GM18505 (cell line): ENCODE data around the gene TSPAN1.

Source experiments
- ATAC-seq: cut with Tn5 transposase; IDR thresholded peaks from one replicate; pipeline ENCODE4 v1.9.1; 2021; ENCODE audit not compliant: unreplicated experiment
- POLR2A ChIP-seq: IDR thresholded peaks from 4 replicates; pipeline ENCODE4 v1.6.1; 2011; ENCODE audit warnings: borderline replicate concordance; ENCODE audit not compliant: insufficient read depth, insufficient read length; ENCODE audit errors: extremely low read depth

The TSPAN1 gene

GRCh38 chr1:46174448-46175231 is at the start of gene TSPAN1:
TSPAN1 (plus strand) TSS chr1:46175087; CDS start chr1:46181108, 6,021 bp downstream.
- no peak for TF ChIP-seq POLR2A

DNA sequence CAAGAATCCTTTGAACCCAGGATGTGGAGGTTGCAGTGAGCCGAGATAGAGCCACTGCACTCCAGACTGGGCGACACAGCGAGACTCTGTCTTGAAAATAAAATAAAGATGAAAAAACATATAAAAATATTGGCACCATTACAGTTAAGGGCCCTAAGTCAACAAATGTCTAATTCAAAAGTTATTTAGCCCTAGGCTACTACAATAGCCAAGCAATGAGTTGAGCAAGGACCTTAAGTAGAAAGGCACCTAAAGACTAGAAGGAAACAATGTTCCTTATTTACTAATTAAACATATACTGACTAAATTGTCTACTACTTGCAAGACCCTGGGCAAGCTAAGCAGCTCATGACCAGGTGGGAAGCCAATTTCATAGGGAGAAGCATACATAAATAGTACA is 46.5 kb upstream of the TSPAN1 start:
- TF ChIP-seq POLR2A, result no peak
- ATAC-seq, result no peak

More at GRCh38 chr1:46174448-46175231, at the start of gene TSPAN1:
- ATAC-seq, result no peak

DNA sequence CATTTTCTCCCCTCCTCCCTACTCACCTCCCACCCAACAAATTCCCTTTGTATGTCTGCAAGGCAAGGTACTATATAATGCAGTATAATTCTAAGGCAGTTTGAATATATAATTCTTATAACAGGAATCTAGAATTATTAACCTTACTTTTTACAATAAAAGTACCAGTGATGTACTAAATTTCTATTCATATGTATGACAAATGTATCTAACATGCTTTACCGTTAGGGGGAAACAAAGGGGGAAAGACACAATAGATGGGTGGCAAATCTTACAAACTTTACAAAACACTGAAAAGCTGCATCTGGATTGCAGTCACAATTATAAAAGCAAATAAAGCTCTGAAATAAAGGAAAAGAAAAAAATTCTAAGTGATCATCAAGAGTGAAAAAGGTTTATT is 44.8 kb upstream of the TSPAN1 start:
- no peak for ATAC-seq
- no peak for TF ChIP-seq POLR2A

DNA sequence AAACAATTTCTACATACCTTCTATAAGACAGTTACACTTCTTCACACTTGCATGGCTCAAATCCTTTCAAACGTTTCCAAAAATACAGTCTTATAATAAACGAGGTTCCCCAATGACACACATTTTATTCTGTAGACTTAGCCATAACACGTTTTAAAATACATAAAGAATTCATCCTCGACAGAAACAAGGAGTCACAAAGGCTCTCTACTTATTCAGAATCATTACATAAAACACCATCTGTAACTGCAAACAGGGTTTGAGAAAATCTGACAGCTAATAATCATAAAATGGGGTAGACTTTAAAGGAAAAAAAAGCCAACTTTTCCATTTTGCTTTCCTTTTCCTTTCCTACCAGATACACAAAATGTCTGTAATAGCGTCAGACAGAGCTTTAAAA is 44.3 kb upstream of the TSPAN1 start:
- TF ChIP-seq POLR2A, result no peak
- ATAC-seq, result no peak

GRCh38 chr1:46131093-46131492 is 43.8 kb upstream of the TSPAN1 start:
- TF ChIP-seq POLR2A, result no peak
- ATAC-seq, result no peak

DNA sequence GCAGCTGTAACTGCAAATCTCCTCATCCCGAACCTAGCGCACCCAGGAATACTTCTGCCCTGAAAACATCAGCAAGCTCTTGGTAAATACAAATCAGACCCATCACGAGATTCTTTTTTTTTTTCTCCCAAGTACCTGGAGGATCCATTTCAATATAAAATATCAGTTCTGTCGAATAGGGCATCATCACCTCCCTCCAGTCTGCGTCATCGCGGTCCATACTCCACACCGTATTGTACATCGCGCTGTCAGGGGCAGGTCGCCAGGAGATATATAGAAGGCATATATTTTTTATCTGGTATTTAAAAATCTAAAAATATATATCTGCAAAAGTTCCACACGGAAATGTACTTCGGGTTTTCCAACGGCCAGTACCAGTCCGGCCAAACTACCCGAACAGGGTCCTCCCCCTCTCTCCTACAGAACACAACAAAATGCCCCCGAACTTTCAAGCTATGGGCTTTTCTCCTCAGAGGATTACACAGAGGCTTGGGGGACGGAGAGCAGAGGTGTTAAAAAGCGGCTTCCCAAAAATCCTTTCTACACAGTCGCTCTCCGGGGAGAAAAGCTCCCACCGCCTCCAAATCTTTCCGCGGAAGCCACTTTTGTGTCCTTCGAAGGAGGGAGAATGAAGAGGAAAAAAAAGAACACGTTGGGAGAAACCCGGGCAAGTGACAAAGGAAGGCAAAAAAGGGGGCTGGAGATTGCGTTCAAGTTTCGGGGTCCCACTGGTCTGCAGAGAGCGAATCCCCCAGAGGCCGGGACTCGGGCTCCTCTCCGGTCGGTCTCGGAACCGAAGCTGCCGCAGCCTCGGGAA is 43.0 kb upstream of the TSPAN1 start:
- TF ChIP-seq POLR2A, result no peak
- ATAC-seq, result no peak

DNA sequence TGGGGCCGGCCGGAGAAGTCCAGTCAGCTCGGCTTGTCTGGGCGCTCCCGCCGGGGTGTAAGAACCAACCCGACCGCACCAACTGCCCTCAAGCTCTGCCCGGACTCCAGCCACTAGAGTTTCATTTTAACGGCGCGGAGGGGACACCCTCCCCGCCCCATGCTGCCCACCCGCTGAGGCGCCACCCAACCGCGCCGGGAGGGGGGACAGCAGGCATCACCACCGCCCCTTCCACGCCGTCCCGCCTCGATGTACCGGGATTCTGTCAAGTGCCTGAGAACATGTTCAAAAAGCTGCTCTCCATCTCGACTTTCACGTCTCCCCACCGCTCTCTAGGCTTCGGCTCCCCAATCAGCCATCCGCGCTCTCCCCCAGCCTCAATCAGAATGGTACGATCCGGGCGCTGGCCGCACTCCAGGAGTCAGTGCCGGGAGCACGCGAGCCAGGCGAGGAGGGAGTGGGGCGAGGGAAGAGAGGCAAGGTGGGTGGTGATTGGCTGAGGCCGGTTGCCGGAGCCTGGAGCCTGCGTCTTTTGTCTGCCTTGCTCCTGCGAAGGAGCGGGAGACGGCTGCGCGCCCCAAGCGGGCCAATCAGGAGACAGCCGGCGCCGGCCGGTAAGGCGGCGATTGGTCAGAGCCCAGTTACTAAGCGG is 42.2 kb upstream of the TSPAN1 start, which contains the start of gene PIK3R3:
PIK3R3 (minus strand) TSS at position 101 of the 652 bp plus-strand sequence. CDS start 677 bp downstream, outside the sequence.
- peak; percentile 90 for ATAC-seq
- peak; percentile 99 for TF ChIP-seq POLR2A

GRCh38 chr1:46133181-46133658 is 41.7 kb upstream of the TSPAN1 start:
- ATAC-seq, result peak; percentile 38
- TF ChIP-seq POLR2A, result peak; percentile 70

- ATAC-seq, result no peak
- no peak for TF ChIP-seq POLR2A
Observed at GRCh38 chr1:46133781-46134350, 41.0 kb upstream of the TSPAN1 start.

GRCh38 chr1:46134660-46135331 is 40.1 kb upstream of the TSPAN1 start:
- no peak for ATAC-seq
- TF ChIP-seq POLR2A, result no peak

DNA sequence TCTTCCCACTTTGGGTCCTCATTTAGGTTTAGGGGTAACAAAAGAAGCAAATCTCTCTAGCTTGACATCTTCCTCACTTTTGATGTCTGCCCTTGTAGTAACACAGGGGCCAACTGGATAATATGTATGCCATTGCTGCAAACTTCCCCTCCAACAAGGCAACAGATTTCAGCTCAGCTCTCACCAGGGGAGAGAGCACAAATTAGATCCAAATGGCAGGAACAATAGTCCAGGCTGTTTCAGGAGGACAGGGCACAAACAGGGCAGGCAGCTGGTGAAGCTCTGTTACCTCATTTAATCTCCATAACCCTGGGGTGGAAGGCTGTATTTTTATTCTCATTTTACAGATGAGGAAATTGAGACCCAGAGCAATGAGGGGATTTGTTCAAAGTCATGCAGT is 38.2 kb upstream of the TSPAN1 start:
- no peak for TF ChIP-seq POLR2A
- no peak for ATAC-seq

GRCh38 chr1:46137916-46138315 is 37.0 kb upstream of the TSPAN1 start:
- no peak for ATAC-seq
- TF ChIP-seq POLR2A, result no peak
